ENCODE results near the gene BICD2.
A peak's percentile ranks its signal among the peaks of the same experiment; 100 is the strongest.

BICD2 gene

GRCh38 chr9:92762196-92762595 lies 2.4 kb downstream of the BICD2 start:
- ATAC-seq: no peak
- H3K9me3 Mint-ChIP-seq: no peaks in the 10 kb centered on the region
- H3K4me3 Mint-ChIP-seq: peak overlapping the region; percentile 93 to 96
- no peaks in the 10 kb centered on the region for H3K27me3 Mint-ChIP-seq
- no peak for DNase-seq
- no peak overlapping the region for H3K27ac Mint-ChIP-seq
- H3K4me1 Mint-ChIP-seq: peaks cover 56% of the 10 kb centered on the region

GRCh38 chr9:92761686-92762085 lies 2.9 kb downstream of the BICD2 start:
- no peak for ATAC-seq
- Mint-ChIP-seq H3K9me3 (no peaks in the 10 kb centered on the region), H3K4me3 (peak overlapping the region; percentile 2 to 96), H3K4me1 (peaks cover 56% of the 10 kb centered on the region), H3K27me3 (no peaks in the 10 kb centered on the region), H3K27ac (no peak overlapping the region)
- DNase-seq: no peak

- Mint-ChIP-seq H3K9me3 (peaks cover 2 to 3% of the 10 kb centered on the region in 2 donors), H3K4me1 (peaks cover 48% of the 10 kb centered on the region), H3K27me3 (no peaks in the 10 kb centered on the region), H3K27ac (peak overlapping the region in 1 of 2 donors; percentile 71), H3K4me3 (no peak overlapping the region)
- DNase-seq: no peak
- no peak for ATAC-seq
Observed at GRCh38 chr9:92760494-92760893, 4.1 kb downstream of the BICD2 start.

- Mint-ChIP-seq H3K4me3 (no peak overlapping the region), H3K9me3 (peaks cover 4 to 7% of the 10 kb centered on the region in 2 donors), H3K27ac (peak overlapping the region in 1 of 2 donors; percentile 71), H3K27me3 (no peaks in the 10 kb centered on the region), H3K4me1 (peaks cover 48% of the 10 kb centered on the region)
- no peak for DNase-seq
- ATAC-seq: no peak
Observed at GRCh38 chr9:92760070-92760469, 4.6 kb downstream of the BICD2 start.

GRCh38 chr9:92759446-92759845 lies 5.2 kb downstream of the BICD2 start:
- ATAC-seq (no peak), DNase-seq (no peak)
- peaks cover 48% of the 10 kb centered on the region for H3K4me1 Mint-ChIP-seq
- H3K27me3 Mint-ChIP-seq: no peaks in the 10 kb centered on the region
- H3K27ac Mint-ChIP-seq: no peak overlapping the region
- peaks cover 4 to 7% of the 10 kb centered on the region in 2 donors for H3K9me3 Mint-ChIP-seq
- H3K4me3 Mint-ChIP-seq: no peak overlapping the region

GRCh38 chr9:92756792-92757191 lies 7.8 kb downstream of the BICD2 start:
- no peak overlapping the region for H3K4me3 Mint-ChIP-seq
- ATAC-seq (no peak), DNase-seq (no peak)
- peaks cover 49% of the 10 kb centered on the region for H3K4me1 Mint-ChIP-seq
- H3K27ac Mint-ChIP-seq: peak overlapping the region in 1 of 2 donors; percentile 77
- H3K9me3 Mint-ChIP-seq: peaks cover 4 to 7% of the 10 kb centered on the region in 2 donors
- no peaks in the 10 kb centered on the region for H3K27me3 Mint-ChIP-seq

- H3K27ac Mint-ChIP-seq: no peak overlapping the region
- H3K4me3 Mint-ChIP-seq: no peak overlapping the region
- peaks cover 4 to 7% of the 10 kb centered on the region in 2 donors for H3K9me3 Mint-ChIP-seq
- H3K4me1 Mint-ChIP-seq: peaks cover 41% of the 10 kb centered on the region
- H3K27me3 Mint-ChIP-seq: no peaks in the 10 kb centered on the region
- DNase-seq (no peak), ATAC-seq (no peak)
Observed at GRCh38 chr9:92754091-92754745, 10.4 kb downstream of the BICD2 start.

- H3K27me3 Mint-ChIP-seq: no peaks in the 10 kb centered on the region
- H3K4me1 Mint-ChIP-seq: peaks cover 50% of the 10 kb centered on the region
- ATAC-seq: peak; percentile 56
- H3K9me3 Mint-ChIP-seq: peaks cover 4 to 7% of the 10 kb centered on the region in 2 donors
- DNase-seq: no peak
- H3K27ac Mint-ChIP-seq: peak overlapping the region in 1 of 2 donors; percentile 39
- no peak overlapping the region for H3K4me3 Mint-ChIP-seq
Observed at GRCh38 chr9:92752812-92753404, 11.7 kb downstream of the BICD2 start.

- H3K27me3 Mint-ChIP-seq: no peaks in the 10 kb centered on the region
- H3K27ac Mint-ChIP-seq: no peak overlapping the region
- DNase-seq (no peak), ATAC-seq (no peak)
- no peak overlapping the region for H3K4me3 Mint-ChIP-seq
- H3K4me1 Mint-ChIP-seq: peaks cover 75% of the 10 kb centered on the region
- H3K9me3 Mint-ChIP-seq: no peaks in the 10 kb centered on the region
Observed at GRCh38 chr9:92749934-92750315, 14.7 kb downstream of the BICD2 start.

- H3K9me3 Mint-ChIP-seq: no peaks in the 10 kb centered on the region
- no peak for DNase-seq
- no peak overlapping the region for H3K4me3 Mint-ChIP-seq
- no peaks in the 10 kb centered on the region for H3K27me3 Mint-ChIP-seq
- peaks cover 77% of the 10 kb centered on the region for H3K4me1 Mint-ChIP-seq
- ATAC-seq: no peak
- H3K27ac Mint-ChIP-seq: peak overlapping the region in 1 of 2 donors; percentile 11
Observed at GRCh38 chr9:92749071-92749933, 15.3 kb downstream of the BICD2 start.

GRCh38 chr9:92748233-92748497 lies 16.5 kb downstream of the BICD2 start:
- Mint-ChIP-seq H3K9me3 (no peaks in the 10 kb centered on the region), H3K27me3 (no peaks in the 10 kb centered on the region), H3K4me3 (no peak overlapping the region), H3K4me1 (peaks cover 79% of the 10 kb centered on the region), H3K27ac (no peak overlapping the region)
- DNase-seq (no peak), ATAC-seq (no peak)

- Mint-ChIP-seq H3K4me3 (no peak overlapping the region), H3K27me3 (no peaks in the 10 kb centered on the region), H3K4me1 (peaks cover 79% of the 10 kb centered on the region), H3K9me3 (no peaks in the 10 kb centered on the region), H3K27ac (no peak overlapping the region)
- ATAC-seq (no peak), DNase-seq (no peak)
Observed at GRCh38 chr9:92747459-92748232, 17.0 kb downstream of the BICD2 start.

GRCh38 chr9:92746567-92747458 lies 17.8 kb downstream of the BICD2 start:
- DNase-seq (no peak), ATAC-seq (no peak)
- Mint-ChIP-seq H3K4me1 (peaks cover 75% of the 10 kb centered on the region), H3K27me3 (no peaks in the 10 kb centered on the region), H3K4me3 (no peak overlapping the region), H3K27ac (no peak overlapping the region), H3K9me3 (no peaks in the 10 kb centered on the region)

- no peak overlapping the region for H3K4me3 Mint-ChIP-seq
- peak overlapping the region in 1 of 2 donors; percentile 26 for H3K27ac Mint-ChIP-seq
- H3K9me3 Mint-ChIP-seq: no peaks in the 10 kb centered on the region
- H3K27me3 Mint-ChIP-seq: no peaks in the 10 kb centered on the region
- ATAC-seq: no peak
- peaks cover 79% of the 10 kb centered on the region for H3K4me1 Mint-ChIP-seq
- no peak for DNase-seq
Observed at GRCh38 chr9:92745881-92746280, 18.8 kb downstream of the BICD2 start.

GRCh38 chr9:92745331-92745730 lies 19.3 kb downstream of the BICD2 start:
- H3K4me1 Mint-ChIP-seq: peaks cover 83% of the 10 kb centered on the region
- no peaks in the 10 kb centered on the region for H3K9me3 Mint-ChIP-seq
- ATAC-seq (no peak), DNase-seq (no peak)
- H3K27me3 Mint-ChIP-seq: no peaks in the 10 kb centered on the region
- H3K4me3 Mint-ChIP-seq: no peak overlapping the region
- no peak overlapping the region for H3K27ac Mint-ChIP-seq
